GM15510 (cell line): ENCODE data around the gene ITGB5.

ENCODE experiments used
- POLR2A ChIP-seq: IDR thresholded peaks from 3 replicates; pipeline ENCODE4 v1.6.1; 2011; ENCODE audit warnings: borderline replicate concordance; ENCODE audit not compliant: insufficient read length; ENCODE audit errors: extremely low read depth

The ITGB5 gene

DNA sequence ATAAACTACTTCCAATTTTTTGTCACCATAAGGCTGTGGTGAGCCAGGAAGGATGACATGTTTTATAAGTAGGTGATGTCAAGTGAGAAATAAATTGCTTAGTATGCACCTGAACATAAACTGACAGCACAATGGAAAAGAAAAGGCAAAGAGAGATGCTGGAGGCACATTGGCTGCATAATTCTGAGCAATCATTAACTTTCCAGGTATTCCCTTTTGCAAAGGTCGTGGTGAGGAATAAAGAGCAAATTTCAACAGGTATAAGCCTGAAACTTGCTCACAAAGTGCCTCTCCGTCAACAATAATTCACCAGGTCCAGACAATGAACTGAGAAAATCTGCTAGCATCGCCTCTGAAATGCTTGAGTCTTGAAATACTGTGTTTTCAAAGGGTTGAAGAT is 48.2 kb downstream of the ITGB5 start:
- TF ChIP-seq POLR2A: no peak

DNA sequence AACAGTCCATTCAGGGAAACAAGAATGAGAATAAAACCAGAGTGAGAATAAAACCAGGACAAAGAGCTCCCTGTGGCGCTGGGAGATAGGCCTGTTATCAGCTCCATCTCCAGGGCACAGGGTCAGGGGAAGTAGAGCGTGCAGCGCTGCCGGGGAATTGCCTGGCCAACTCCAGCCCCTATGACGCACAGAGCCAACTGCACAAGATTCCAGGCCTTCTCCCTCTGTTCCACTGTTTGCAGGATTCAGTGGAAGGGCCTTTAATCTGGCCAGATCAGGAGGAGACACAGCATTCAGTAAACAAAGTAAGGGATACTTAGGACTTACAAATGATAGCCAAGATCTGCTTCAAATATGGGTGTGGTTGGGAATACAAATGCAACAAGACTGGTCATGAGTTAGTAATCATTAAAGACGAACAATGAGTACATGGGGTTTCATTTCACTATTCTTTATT is 49.4 kb downstream of the ITGB5 start:
- TF ChIP-seq POLR2A: no peak

DNA sequence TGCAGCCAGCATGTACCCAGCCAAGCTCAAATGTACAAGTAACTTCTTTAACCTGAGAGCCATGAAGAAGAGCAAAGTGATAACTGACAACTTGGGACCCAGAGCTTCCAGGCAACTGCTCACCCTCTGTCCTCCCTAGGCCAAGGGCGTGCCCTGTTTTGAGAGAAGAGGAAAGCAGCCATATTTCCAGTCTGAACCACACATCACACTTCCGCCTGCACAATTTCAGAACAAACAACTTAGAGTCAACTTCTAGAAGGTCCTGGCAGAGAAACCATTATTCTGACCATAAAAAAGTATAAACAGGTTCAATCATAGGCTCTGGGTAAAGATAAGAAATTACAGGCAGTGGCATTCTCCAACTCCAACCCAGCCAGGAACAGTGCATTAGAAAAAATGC is 50.1 kb downstream of the ITGB5 start:
- no peak for TF ChIP-seq POLR2A

- no peak for TF ChIP-seq POLR2A
Measured at GRCh38 chr3:124836448-124836847, 50.7 kb downstream of the ITGB5 start.

DNA sequence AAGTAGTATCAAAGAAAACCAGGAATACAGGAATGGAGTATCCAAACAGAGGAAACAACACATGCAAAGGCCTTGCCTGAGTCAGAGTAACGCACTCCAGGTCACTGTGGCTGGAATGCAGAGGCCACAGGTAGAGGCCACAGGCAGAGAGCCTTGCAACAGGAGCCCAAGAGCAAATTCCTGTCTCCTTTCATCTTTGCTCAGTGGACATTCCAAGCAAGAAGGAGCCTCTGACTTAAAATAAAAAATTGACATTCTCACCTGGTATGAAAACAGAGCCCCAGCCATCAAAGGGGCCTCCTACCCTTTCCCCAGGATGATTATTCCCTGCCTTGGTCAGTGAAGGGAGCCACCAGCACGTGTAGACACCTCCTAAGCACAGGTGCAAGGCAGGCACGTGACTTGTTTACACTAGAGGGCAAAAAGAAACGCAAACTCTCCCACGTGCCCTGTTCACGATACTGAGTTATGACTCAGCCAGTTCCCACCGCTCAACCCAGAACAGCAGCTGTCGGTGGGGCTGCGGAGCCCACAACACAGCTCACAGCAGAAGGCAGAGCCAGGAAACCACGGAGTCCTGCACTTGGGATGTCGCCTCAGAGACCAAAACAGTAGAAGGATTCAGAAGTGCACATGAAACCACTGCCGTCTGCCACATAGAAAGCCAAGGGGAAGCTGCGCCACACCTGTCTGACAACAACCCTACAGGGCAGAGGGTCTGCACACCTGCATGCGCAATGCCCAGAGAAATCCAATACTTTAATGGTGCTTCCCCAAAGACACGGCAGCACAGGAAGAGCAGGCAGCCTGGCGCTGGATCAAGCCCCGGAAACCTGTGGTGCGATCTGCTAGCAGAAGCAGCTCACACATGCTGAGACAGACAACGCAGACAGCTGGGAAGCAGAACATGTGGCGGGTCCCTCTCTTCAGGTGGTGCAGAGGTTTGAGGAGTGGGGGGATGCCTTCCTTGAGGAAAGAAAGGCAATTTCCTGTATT is 52.1 kb downstream of the ITGB5 start:
- TF ChIP-seq POLR2A: no peak

GRCh38 chr3:124833710-124834332 is 53.3 kb downstream of the ITGB5 start:
- TF ChIP-seq POLR2A: no peak

DNA sequence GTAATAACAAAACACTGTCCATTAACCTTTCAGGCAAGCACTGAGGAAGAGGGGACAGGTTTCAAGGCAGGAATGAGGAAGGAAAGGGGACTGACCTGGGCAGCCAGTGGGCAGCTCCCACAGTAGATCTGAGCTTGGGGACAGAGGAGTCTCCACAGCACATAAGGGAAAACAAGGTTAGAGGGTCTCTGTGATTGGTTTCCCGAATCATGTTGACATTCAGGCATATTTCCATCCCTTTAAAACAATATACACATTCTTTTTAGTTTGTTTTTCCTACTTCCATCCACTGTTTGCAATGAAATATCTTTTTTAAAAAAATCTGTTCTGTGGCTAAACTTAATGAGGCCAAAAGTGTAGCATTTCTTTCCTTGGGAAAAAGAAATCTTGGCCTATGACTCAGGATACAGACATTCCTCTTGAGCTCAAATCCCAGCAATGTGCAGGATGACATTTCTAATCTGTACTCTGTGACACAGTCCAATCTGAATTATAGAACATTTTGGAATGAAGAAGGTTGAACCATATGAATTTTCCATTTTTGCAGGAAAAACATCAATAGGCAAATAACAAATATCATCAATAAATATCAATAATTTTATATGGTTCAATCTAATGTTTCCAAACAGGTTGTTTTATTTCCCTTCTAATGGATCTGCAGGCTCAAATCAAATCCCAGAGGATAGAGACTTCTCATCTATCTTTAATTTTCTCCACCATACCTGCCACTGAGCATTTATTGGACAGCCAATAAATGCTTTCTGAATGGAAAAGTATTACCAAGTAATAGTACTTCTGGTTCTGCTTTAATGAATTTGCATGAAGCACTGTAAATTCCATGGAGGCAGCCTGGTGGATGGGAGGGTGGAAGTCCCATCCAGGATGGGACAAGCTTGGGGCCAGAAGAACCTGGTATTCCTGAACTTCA is 54.1 kb downstream of the ITGB5 start:
- TF ChIP-seq POLR2A: no peak

GRCh38 chr3:124831628-124832199 is 55.5 kb downstream of the ITGB5 start:
- TF ChIP-seq POLR2A: no peak

GRCh38 chr3:124829819-124830554 is 57.2 kb downstream of the ITGB5 start:
- TF ChIP-seq POLR2A: no peak

DNA sequence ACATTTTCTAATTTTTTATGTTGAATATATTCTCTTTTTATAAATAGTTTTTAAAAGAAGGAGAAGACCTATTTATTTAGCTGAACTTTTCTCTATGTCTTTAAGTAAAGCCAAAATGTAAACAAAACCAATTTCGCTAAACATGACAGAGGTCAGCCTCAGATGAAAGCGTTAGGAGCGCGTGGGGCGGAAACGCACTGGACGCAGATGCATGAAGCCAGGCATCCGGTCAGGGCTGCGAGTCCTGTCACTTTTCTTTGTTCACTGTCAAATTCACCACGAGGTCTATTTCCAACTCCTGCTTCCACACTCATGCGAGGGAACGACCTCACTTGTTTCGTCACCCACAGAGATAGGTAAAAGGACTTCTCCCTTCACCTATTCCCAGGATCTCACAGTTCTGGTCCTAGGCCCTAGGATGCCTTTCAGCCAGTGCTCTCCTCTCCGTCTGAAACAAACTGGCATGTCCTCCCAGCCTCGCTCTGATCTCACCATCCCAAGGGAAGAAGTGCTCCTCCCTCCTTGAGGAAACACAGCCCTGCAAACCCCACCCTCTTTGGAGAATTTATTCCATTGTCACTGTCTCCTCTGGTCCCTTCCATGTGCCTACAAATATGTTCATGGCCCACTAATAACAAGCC is 57.9 kb downstream of the ITGB5 start:
- no peak for TF ChIP-seq POLR2A

DNA sequence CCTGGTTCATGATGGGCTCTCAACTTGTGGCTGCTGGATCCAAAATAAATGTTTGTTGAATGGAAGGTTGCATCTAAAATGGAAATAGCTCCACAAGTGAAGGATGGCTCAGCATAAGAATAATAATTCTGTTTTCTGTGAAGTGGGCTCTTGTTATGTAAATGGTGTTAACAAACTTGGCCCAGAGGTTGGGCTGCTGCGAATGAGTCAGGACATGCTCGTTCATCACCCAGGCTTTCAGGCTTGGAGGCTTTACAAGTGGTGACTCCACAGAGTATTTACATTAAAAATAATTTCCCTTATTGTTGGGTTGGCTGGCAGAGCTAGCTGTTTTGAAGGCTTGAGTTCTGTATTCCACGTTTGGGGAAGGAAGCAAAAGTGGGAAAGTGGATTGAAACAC is 60.5 kb downstream of the ITGB5 start:
- TF ChIP-seq POLR2A: no peak

GRCh38 chr3:124824286-124824915 is 62.8 kb downstream of the ITGB5 start:
- TF ChIP-seq POLR2A: no peak

- TF ChIP-seq POLR2A: no peak
Measured at GRCh38 chr3:124823648-124824047, 63.5 kb downstream of the ITGB5 start.
